Measurements from ENCODE around the gene OSBPL3. TPM values are rescaled to one million over a fixed set of nuclear protein-coding genes. Genes with fewer than 3 reads are reported as not detected.

Gene OSBPL3
- total and polyA plus RNA-seq, 12 donors: 1.1 to 8.4 (median 3.1) TPM

GRCh38 chr7:24868741-24869140 lies 111.2 kb downstream of the OSBPL3 start:
- Histone ChIP-seq H3K27ac (no peak overlapping the region), H3K36me3 (replicated peaks in 1 of 2) (no peaks in the 10 kb centered on the region), H3K4me3 (no peak overlapping the region), H3K4me1 (replicated peaks in 1 of 2) (no peaks in the 10 kb centered on the region), H3K27me3 (no peaks in the 10 kb centered on the region), H3K9me3 (replicated peaks in 1 of 3) (no peaks in the 10 kb centered on the region)
- intact Hi-C loops (cut with DNase I): no loop called here
- no peak for TF ChIP-seq CTCF (IDR thresholded peaks at IDR 0.05)
- TF ChIP-seq POLR2A (IDR thresholded peaks at IDR 0.05): no peak
- no peak for DNase-seq
- WGBS, 4 donors: 41 to 76% (median 59%) methylated on average over 4 of the region's 4 CpGs

DNA sequence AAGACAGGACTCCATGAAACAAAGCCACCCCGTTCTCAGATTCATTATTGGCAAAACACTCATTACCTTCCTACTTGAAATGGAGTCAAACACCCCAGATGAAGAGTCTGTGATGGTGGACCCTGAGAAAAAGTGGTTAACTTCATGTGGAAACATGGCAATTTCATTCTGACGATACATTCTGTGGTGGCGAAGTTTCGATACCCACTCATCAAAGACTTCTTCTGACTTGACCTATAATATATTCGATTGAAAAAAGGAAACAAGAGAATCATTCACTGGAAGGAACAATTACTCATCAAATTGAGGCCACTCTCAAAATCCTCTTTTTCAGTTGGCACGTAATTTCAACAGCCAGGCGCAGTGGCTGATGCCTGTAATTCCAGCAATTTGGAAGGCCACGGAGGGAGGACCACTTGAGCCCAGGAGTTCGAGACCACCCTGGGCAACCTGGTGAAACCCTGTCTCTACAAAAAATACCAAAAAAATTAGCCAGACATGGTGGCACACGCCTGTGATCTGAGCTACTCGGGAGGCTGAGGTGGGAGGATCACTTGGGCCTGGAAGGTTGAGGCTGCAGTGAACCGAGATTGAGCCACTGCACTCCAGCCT lies 113.9 kb downstream of the OSBPL3 start:
- intact Hi-C loops (cut with DNase I): no loop called here

GRCh38 chr7:24864214-24864817 lies 115.7 kb downstream of the OSBPL3 start:
- DNase-seq: no peak
- 79 to 90% (median 88%) methylated on average over 6 of the region's 6 CpGs for WGBS, 4 donors
- H3K9me3 ChIP-seq (replicated peaks in 1 of 3): no peaks in the 10 kb centered on the region
- intact Hi-C loops (cut with DNase I): no loop called here
- no peaks in the 10 kb centered on the region for H3K36me3 ChIP-seq (replicated peaks in 1 of 2)
- H3K4me3 ChIP-seq: no peak overlapping the region
- no peaks in the 10 kb centered on the region for H3K27me3 ChIP-seq
- no peaks in the 10 kb centered on the region for H3K4me1 ChIP-seq (replicated peaks in 1 of 2)
- TF ChIP-seq CTCF (IDR thresholded peaks at IDR 0.05) (no peak), POLR2A (IDR thresholded peaks at IDR 0.05) (no peak)
- no peak overlapping the region for H3K27ac ChIP-seq

More for the DNA sequence above, 113.9 kb downstream of the OSBPL3 start:
- no peaks in the 10 kb centered on the region for H3K9me3 ChIP-seq (replicated peaks in 1 of 3)
- no peaks in the 10 kb centered on the region for H3K36me3 ChIP-seq (replicated peaks in 1 of 2)
- no peak overlapping the region for H3K4me3 ChIP-seq
- DNase-seq: no peak
- TF ChIP-seq CTCF (IDR thresholded peaks at IDR 0.05) (no peak), POLR2A (IDR thresholded peaks at IDR 0.05) (no peak)
- no peak overlapping the region for H3K27ac ChIP-seq
- 78 to 90% (median 88%) methylated on average over 12 of the region's 12 CpGs for WGBS, 4 donors
- no peaks in the 10 kb centered on the region for H3K27me3 ChIP-seq
- H3K4me1 ChIP-seq (replicated peaks in 1 of 2): no peaks in the 10 kb centered on the region

DNA sequence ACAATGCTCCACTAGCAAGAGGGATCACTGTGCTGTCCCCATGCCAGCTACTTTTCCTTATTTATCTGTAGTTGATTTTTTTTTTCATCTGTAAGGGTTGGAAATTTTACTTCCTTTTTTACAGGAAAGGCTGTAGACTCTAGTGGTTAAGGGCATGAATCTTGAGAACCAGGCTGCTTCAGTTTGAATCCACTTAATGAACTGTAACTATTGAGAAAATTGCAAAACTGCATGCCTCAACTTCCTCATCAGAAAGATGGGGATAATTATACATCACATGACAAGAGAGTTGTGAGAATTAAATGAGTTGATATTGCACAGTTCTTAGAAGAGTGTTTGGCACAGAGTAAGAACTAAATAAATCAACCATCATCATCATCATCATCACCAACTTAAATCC lies 116.4 kb downstream of the OSBPL3 start:
- no peak overlapping the region for H3K4me3 ChIP-seq

More for the DNA sequence above, 116.4 kb downstream of the OSBPL3 start:
- Histone ChIP-seq H3K27ac (no peak overlapping the region), H3K36me3 (replicated peaks in 1 of 2) (no peaks in the 10 kb centered on the region), H3K9me3 (replicated peaks in 1 of 3) (no peaks in the 10 kb centered on the region), H3K4me1 (replicated peaks in 1 of 2) (no peaks in the 10 kb centered on the region), H3K27me3 (no peaks in the 10 kb centered on the region)
- TF ChIP-seq POLR2A (IDR thresholded peaks at IDR 0.05) (no peak), CTCF (IDR thresholded peaks at IDR 0.05) (no peak)
- intact Hi-C loops (cut with DNase I): no loop called here
- DNase-seq: no peak
